Midbrain (tissue), 1 donor: ENCODE results near the gene NDC1.
"Not testable (repeated sequence)": the region's sequence is repeated elsewhere in the genome, so short reads cannot be mapped to it uniquely, and the experiment has no call there.

Experiments
- DNase-seq: peaks from one replicate; lab custom pipeline; 2025; lab: John Stamatoyannopoulos, UW

The NDC1 gene

DNA sequence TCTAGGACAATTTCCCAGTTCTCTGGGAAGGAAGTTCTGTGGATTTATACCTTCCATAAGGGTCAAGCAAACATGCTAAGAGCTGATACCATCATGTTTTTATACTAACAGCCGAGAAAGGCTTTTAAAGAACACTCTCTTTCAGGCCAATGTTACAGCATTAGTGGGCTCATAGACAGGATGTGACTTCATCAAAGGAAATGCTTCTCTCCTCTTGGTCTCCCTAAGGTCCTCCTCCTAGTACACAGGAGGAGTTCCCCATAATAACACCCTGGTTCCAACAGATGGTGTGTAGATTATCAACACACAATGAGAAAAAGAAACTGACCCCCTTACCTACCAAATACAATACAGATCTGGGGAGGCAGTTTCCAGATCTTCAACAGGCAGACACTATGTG, 72.4 kb downstream of the NDC1 start:
- DNase-seq: no peak

DNA sequence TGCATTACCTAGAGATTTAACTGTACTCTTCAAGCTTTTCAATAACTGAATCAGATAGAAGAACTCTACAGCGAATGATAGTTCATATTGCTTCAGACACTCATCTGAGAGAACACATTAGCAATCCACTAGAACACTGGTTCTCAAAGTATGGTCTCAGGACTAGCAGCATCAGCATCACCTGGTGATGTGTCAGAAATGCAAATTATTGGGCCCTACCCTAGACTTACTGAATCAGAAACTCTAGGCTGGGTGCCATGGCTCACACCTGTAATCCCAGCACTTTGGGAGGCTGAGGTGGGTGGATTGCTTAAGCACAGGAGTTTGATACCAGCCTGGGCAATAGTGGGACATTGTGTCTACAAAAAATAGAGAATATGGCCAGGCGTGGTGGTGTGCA, 74.2 kb downstream of the NDC1 start:
- no peak for DNase-seq

DNA sequence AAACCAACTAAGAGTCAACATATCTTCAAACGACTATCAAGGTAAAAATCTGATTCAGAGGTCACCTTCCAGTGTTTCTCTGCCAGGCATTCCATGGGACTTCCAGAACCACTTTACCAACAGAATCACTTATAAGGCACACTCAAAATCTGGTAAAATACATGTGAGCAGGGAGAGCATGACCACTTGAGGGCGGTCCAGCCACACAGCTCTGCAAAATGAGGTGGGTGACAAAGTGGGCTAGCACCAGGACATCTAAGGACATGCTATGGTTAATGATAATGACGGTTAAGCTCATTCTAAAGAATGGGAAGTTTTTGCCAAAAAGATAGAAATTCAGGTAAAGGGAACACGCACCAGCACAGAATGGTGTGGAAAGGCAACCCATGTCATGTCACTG, 74.6 kb downstream of the NDC1 start:
- no peak for DNase-seq

DNA sequence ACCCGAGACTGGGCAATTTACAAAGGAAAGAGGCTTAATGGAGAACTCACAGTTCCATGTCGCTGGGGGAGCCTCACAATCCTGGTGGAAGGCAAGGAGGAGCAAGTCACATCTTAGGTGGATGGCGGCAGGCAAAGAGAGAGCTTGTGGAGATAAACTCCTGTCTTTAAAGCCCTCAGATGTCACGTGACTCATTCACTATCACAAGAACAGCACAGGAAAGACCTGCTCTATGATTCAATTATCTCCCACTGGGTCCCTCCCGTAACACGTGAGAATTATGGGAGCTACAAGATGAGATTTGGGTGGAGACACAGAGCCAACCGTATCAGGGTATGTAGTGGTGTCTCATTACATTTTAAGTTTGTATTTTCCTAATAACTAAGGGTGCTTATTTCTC, 77.6 kb downstream of the NDC1 start:
- DNase-seq: not testable (repeated sequence)

DNA sequence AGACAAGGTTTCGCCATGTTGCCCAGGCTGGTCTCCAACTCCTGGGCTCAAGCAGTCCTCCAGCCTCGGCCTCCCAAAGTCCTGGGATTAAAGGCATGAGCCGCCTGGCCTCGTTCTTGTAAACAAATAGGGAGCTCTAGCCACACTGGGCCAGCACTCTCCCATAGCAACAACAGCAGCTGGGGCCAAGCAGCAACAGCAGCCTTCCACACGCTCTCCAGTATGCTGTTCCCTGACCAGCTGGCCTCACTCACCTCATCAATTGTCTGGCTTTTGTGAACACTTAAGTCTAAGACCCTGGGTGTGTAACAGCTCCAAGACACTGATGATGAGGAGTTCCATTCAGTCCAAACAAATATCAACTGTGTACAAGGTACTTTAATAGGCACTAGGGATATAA, 82.2 kb downstream of the NDC1 start:
- DNase-seq: no peak

DNA sequence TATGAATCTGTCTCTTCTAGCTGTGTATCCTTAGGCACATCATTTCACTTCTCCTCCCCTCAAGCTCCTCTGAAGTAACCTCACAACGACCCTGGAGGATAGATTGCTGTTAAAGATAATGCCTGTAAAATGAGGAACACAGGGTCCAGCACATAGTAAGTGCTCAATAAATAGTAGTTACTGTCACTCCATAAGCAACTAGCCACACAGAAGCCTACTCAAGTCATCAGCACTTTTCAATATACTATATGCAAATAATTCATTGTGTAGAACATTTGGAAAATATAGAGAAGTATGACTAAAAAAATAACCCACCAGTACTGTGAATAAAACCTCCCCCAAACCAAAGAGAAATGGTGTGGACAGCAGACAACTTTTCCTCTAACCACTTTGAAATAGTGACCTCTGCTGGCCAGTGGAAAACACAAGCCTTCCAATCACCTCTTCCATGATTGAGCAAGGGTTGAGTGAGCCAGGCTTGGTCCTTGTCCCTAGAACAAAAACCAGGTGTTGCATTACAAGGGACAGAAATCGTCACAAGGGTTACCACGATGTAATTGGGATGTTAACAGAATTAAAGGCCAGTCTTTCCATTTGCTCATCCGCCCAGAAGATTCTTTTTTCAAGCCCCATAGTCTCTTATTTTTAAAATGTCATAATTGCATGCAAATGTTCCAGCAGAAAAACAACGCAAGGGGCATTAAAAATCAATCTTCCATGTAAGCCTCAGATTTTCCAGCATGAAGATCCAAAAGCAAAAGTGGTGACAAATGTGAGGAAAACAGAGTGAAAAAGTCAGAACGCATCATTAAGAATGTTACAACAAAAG, 83.4 kb downstream of the NDC1 start:
- peak; percentile 9 for DNase-seq

DNA sequence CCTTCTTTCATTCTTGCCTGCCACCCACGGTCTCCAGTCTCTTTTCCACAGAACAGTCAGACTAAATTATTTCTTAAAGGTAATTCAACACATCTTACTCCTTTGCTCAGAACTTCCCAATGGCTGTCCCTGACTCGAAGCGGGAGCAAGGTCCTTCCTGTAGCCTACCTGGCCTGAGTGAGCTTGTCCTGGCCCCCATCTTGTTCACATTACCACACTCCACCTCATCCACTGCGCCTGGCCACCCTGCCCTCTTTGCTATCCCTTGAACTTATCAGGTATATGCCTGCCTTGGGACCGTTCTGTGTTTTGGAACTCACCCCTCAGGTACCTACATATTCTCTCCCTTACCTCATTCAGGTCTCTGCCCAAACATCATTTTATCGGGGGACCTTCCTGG, 85.8 kb downstream of the NDC1 start:
- no peak for DNase-seq

DNA sequence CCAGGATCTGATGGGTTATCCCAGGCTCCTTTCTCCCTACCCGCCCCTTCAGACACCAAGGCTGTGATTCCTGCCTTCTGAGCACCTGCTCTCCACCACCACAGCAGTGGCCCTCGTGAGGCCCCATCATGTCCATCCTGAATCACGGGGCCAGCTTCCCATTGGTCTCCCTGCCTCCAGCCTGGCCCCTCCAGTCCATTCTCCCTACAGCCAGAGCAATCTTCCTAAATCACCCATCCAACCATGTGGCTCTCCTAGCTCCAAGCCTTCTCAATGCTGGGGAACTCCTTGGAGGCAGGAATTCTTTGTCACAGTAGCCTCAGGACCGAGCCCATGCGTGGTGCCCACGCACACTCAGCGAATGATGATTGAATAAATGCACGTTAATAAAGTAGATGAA, 90.3 kb downstream of the NDC1 start:
- DNase-seq: no peak

DNA sequence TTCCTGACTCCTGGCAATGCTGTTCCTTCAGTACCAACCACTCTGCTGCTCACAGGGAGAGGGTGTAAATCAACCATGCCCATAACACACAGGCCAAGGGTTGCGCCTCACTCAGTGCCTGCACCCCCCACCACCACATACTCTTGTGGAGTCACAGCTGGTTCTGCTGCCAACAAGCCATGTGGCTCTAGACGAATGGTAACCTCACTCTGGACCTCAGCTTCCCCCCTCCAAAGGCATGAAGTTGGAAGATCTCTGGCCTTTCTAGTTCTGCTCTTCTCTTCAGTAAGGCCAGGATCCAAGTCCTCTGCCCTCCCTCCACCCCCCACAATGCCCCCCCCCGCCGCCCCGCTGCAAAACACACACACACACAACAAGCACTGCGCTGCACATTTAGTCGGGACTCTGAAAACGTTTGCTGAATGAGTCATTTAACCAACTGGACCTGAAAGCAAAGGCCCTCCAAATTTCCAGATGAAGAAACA, 97.4 kb downstream of the NDC1 start:
- DNase-seq: no peak

DNA sequence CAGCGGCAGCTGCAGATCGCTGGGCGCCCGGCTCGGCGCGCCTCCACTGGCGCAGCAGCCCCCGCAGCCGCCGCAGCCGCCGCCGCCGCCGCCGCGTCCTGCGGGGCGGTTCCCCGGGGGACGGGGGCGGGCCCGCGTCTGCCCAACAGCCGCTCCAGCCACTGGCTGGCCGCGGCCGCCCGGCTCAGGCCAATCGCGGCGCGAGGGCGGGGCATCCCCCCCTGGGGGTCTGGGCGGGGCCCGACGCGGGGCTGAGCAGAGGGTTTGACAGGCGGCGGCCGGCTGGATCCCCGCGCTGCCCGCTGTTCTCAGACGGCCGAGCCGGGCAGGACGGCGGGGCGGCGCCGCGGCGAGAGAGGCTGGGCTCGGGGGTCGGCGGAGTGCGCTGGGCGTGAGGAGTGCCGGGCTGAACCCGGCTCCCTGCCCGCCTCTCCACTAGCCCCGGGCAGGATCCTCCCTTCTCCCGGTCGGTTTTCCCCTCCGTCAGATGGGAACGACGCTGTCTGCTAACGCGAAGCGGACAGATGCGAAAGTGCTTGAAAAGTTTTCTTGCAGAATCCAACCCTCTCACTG, 98.9 kb downstream of the NDC1 start, which contains the start of gene GLIS1:
Gene GLIS1 (minus strand): TSS at position 56 of the 573 bp plus-strand sequence. CDS start 1,100 bp downstream, outside the sequence.
- peak; percentile 59 for DNase-seq

DNA sequence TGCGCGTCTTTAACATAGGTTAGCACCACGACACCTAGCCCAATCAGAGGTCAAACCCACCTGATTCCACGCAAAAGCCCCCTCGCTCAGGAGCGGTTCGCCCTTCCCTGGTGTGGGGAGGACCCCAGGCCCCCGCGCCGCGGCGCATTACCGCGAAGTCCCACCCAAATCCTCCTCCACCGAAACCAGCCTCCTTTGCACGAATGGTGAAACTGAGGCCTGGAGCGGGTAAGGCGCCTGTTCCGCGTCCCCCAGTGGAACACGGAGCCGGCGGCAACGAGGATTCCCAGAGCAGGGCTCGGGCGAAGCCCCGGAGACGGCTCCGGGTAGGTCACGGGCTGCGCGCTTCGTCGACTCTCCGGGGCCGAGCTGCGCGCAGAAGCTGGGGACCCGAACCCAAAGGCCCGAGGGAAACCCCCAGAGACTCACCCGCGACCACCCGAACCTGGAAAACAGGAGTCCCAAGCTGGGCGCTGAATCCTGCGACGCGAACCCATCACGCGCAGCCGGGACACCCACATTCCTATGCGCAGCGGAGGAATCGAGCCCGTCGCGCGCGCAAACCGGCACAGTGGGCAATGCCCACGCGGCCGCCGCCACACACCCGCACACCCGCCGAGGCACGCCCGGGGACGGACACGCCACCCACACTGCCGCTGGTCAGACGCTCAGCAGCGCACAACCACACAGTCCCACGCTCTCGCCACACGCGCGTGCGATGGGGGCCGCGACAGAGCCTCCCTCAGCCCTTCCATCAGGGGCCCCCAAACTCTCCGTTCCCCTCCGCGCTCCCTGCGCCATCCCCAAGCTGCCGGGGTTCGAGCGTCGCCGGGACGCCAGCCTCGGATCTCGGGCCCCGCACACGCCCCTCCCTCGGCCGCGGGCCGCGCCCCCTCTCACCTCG, 99.6 kb downstream of the NDC1 start:
- DNase-seq: no peak

DNA sequence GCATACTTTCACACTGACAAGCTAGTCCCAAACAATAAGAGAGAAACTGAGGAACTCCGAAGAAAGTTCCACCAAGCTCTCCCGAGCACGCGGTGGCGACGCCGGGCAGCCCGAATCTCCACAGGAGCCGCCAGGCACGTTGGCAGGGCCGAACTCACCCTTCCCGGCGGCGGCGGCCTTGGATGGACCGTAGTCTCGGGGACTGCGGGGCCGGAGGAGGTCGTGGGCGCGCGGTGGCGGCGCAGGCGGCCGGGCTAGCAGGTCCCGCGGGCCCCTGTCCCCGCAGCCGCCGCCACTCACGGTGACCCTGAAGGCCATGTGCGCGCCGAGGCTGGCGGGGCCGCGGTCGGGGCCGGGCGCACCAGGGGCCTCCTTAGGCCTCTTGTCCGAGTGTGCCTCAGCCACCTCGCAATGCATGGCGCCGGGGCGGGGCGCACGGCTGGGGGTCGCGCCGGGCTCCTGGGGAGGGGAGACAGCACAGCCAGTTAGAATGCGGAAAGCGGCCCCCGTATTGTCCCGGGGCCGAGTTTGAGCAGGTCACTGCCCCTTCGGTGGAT, 100.4 kb downstream of the NDC1 start:
- DNase-seq: no peak

DNA sequence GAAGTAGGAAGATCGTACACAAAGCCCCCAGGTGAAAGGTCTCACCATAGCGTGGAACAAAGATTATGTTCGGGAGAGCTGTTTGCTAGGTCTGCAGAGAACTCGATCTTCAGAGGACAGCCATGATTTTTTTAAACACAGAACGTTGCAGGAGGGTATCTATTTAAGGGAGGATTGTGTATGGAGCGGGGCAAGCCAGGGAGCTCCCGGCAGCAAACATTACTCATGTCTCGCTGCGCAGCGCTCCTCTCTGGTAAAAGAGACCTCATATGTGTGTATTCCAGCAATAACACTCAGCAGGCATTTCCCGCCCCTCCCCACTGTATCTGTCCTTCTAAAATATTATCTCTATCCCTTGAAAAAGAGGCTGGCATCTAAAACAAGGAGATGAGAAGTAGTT, 101.8 kb downstream of the NDC1 start:
- DNase-seq: no peak

DNA sequence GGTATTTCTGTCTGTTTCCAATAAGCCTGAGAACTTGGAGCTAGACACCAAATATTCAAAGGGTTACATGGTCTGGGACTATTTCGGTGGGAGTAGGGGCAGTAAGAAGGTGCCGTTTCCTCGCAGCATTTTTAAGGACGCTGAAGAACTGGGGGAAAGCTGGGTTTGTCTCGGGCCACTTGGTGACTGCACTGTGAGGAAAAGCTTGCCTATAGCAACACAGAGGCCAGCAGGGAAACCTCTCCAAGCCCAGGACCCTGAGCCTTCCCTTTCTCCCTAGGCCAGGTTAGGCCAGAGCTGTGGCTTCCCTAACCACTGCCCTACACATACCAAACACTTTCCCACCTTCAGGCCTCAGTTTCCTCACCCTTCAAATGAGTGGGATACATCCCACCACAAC, 102.4 kb downstream of the NDC1 start:
- no peak for DNase-seq

DNA sequence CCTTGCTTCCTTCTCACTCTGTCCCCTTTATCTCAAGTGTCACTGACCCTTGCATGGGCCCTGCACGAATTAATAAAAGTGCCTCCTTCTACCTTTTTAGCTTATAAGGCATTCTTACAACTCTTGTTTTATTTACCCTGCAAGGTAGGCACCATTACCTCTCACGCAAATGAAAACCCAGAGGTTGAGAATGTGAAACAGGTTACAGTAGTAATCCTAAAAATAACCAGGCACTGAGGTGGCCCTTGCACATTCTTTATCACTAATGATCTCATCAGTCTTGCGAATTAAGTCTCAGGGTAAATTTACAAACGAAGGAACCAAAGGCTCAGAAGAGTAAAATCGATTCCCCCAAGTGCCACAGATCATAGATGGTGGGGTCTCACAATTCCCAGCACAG, 102.8 kb downstream of the NDC1 start:
- no peak for DNase-seq

DNA sequence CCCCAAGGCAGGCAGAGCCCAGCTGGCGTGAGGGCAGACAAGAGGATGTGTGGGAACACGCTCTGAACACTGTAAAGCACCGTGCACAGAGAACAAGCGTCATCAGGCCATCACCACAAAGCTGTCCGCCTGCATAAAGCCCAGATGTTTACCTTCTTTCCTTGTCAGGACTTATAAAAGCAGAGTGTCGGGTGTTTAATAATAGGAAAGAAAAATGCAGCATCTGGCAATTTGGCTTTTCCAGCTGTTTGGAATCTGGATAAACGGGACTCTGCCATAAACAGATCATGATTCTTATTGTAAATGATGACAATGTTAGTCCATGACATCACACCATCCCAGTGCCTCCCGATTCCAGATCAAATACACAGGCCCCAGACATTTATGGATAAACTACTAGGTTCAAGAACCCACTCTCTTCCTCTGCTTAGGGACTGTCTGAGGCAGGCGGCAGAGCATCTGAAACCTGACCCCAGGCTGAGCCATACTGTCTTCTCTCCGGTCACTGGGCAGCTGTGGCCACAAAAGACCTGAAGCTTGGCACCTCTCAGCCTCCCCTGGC, 103.4 kb downstream of the NDC1 start:
- no peak for DNase-seq

DNA sequence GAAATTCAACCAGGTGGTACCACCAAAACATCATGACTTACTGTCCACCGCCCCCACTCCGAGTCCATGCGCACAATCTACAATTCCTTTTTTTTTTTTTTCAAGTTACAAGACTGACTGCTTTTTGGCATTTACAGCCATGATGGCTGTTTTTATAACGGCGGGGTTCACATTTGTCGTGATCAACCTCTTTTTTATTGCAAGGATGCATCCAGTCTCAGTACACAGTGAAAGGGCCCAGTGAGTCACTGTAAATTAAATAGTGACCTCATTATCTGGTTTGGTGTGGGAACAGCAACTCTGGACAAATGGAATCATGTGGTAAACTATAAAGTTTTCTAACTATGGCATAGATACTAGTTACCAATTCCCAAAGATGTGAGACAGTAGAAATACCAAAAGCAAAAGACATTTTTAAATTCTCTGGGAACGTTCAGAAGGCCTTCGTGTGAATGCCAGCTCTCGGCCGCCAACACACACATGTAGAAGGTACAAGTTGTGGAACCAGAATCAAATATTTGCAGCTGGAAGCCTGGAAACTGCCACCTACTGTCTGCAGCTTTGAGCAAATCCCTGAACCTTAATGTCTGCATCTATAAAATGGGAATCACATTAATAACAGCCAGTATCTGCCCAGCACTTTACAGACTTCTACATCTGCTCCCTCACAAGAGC, 104.0 kb downstream of the NDC1 start:
- no peak for DNase-seq

DNA sequence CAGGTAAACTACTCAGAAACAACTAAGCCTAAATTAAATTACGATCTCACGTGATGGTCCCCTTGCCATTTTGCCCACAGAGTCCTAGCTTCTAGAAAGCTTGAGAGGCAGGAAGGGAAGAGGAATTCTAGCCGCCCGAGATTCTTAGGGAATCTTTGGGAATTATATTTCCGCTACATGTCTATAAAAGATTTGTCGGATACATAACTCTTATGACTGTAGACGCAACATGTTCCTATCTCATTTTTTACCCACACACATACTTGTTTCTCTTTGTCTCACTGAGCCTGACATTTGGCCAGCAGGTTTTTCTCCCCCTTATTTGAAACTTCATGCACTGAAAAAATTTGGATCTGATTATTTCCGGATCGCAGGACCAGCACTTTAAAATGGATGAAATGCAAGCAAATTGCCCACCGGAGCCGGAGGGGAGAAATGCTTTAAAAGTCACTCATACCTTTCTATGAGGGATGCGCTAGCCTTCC, 104.6 kb downstream of the NDC1 start:
- no peak for DNase-seq

DNA sequence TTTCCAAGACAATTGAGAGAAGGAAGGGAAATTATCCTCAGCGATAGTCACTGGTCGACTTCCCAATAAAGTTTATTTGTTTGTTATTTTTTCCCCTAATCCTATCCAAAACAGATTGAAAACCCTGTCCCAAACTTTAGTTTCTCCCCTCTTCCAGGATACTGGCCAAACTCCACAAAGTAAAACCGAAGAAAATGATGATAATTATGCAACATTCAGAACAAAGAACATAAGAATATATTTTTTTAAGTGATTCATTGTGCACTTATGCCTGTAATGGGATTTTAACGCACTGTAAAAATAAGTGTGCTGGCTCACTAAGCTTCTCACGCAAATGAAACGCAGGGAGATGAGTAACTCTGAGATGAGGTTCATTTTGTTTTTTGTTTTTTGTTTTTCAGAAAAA, 105.2 kb downstream of the NDC1 start:
- no peak for DNase-seq

DNA sequence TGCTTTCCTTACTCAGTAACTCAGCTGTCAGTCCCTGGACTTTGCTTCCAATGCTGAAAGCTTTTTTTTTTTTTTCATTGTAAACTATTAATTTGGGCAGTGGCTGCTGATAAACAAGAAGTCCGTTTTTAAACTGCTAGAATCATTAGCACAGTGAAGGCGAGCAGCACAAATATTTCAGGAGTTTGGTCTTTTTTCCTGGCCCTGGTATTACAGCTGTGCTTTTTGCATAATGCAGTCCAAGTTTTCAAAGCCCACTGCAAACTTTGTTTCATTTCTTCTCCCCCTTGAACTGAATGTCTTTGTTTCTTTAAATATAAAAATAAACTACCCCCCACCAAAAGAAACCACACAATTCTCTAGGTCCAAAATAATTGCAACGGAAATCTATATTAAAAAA, 105.7 kb downstream of the NDC1 start:
- DNase-seq: no peak

DNA sequence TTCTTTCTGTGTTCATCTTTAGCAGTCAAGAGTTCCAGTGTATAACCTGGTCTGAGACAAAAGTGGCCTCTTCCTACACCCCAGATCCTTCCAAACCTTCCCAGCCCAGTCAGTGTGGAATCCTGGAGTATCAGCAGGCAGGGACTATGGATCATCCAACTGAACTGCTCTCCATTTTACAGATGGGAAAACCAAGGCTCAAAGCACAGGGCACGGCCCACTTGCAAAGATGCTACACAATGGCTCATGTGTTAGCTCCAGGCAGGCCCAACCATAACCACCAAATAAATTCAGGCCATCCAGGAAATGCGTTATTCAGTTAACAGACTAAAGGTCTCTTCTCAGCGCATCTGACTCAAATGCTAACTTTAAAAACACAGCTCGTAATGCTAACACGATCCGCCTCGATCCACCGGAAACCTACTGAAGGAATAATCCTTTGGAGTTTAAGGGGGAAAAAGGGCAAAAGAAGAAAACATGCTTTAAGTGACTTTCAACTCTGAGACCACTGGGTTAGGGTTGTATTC, 106.3 kb downstream of the NDC1 start:
- DNase-seq: no peak
